Natural killer cell (primary cell): Measurements from ENCODE around the gene SLC5A10. TPM values are rescaled to one million over a fixed set of nuclear protein-coding genes. Genes with fewer than 3 reads are reported as not detected.

Experiments
- ATAC-seq, 3 donors: fragments of 150-1000 bp in 2 of 3; fragments of 200-7000 bp in 1 of 3; cut with Tn5 transposase; 1 replicate in 1 of 3; 2 replicates in 2 of 3; pipeline ENCODE4 v1.10.0; 2021; ENCODE audit warnings: mild to moderate bottlenecking in 2 of 3, moderate library complexity in 2 of 3
- DNase-seq, 2 donors: peaks; one replicate each; pipeline versions ENCODE4 v3.0.0 to v3.0.0-alpha.2; 2013 to 2021; ENCODE audit warnings: mixed read lengths in 1 of 2
- H3K27ac ChIP-seq: one replicate; pipeline ENCODE4 v1.5.1; 2013; ENCODE audit warnings: mild to moderate bottlenecking, low read length
- H3K27me3 ChIP-seq: one replicate; pipeline ENCODE4 v1.6.1; 2013; ENCODE audit warnings: low read length; ENCODE audit not compliant: control insufficient read depth, insufficient read depth
- H3K36me3 ChIP-seq: one replicate; pipeline ENCODE4 v1.6.1; 2013; ENCODE audit warnings: low read length; ENCODE audit not compliant: control insufficient read depth, insufficient read depth
- H3K4me1 ChIP-seq: one replicate; pipeline ENCODE4 v1.6.1; 2013; ENCODE audit warnings: low read length; ENCODE audit not compliant: control insufficient read depth, insufficient read depth
- H3K4me3 ChIP-seq: one replicate; pipeline ENCODE4 v1.5.1; 2013; ENCODE audit warnings: low read length
- H3K9me3 ChIP-seq: one replicate; pipeline ENCODE4 v1.6.1; 2013; ENCODE audit warnings: low read length; ENCODE audit not compliant: control insufficient read depth, insufficient read depth
- H3K27ac Mint-ChIP-seq, 2 donors: one replicate each; pipeline ENCODE4 v1.8.0; 2022; ENCODE audit warnings: mild to moderate bottlenecking in 2 of 2, mixed read lengths in 2 of 2, moderate library complexity in 1 of 2
- H3K27me3 Mint-ChIP-seq, 2 donors: one replicate each; pipeline ENCODE4 v1.8.0; 2022; ENCODE audit warnings: low read depth in 2 of 2, mixed read lengths in 2 of 2
- H3K36me3 Mint-ChIP-seq: one replicate; pipeline ENCODE4 v1.8.0; 2022; ENCODE audit warnings: mixed read lengths
- H3K4me1 Mint-ChIP-seq, 2 donors: one replicate each; pipeline ENCODE4 v1.8.0; 2022; ENCODE audit warnings: mixed read lengths in 2 of 2
- H3K4me3 Mint-ChIP-seq: one replicate; pipeline ENCODE4 v1.8.0; 2022; ENCODE audit warnings: mild to moderate bottlenecking, moderate library complexity, mixed read lengths
- H3K9me3 Mint-ChIP-seq, 2 donors: one replicate each; pipeline ENCODE4 v1.8.0; 2022; ENCODE audit warnings: mixed read lengths in 2 of 2
- WGBS: methylation state at CpG from one replicate; pipeline ENCODE4 v1.1.7; 2013; ENCODE audit warnings: missing lambda C conversion rate; ENCODE audit not compliant: insufficient coverage; 5-methylcytosine and 5-hydroxymethylcytosine counted together
- intact Hi-C: fragments of 100-400 bp; cut with micrococcal nuclease; formaldehyde crosslinking; loops from one replicate; pipeline ENCODE4 v1.14.2; 2022
- total RNA-seq, 4 donors: library from RNA; stranded (reverse); fragments of 120-200 nt in 1 of 4; gene quantifications; one replicate each; pipeline versions ENCODE4 v1.2.3 to v1.2.4, GENCODE V29; 2013 to 2022
- TF ChIP-seq, protein P1 (sequence below): fragments of 200-600 bp; IDR thresholded peaks from one replicate; pipeline ENCODE4 v1.8.0; 2022; ENCODE audit warnings: antibody characterized with exemption

SLC5A10 gene
- total RNA-seq, 3 donors from 2014 or later (not counting 1 experiment from before 2014, with no cell fraction given): 0.28 TPM; not detected in 2

DNA sequence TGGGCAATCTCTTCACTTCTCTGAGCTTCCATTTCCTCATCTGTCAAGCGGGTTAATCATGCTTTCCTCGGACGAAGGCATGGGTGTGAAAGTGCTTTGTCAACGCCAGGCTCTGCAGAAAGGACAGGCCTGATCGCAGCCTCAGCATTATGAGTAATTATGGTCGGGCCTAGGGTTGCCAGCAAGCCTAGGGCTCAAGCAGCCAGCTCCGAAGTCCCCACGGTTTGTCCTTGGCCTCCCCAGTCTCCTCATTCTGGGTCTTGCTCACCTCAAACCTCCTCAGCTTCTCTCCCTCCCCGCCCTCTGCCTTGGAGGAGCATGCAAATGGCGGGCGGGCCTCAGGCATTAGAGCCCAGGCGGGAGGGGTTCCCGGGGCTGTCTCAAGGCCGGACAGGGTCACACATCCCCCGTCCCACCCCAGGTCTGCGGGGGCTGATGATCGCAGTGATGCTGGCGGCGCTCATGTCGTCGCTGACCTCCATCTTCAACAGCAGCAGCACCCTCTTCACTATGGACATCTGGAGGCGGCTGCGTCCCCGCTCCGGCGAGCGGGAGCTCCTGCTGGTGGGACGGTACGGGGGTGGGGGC, 62.8 kb downstream of the SLC5A10 start:
- DNase-seq: no peak
- no peaks in the 10 kb centered on the region for H3K27me3 ChIP-seq
- intact Hi-C loops: no loop called here
- H3K36me3 ChIP-seq: no peaks in the 10 kb centered on the region
- Mint-ChIP-seq H3K4me3 (no peak overlapping the region), H3K9me3 (no peaks in the 10 kb centered on the region), H3K36me3 (no peaks in the 10 kb centered on the region), H3K4me1 (peaks cover 0 to 3% of the 10 kb centered on the region in 2 donors), H3K27ac (no peak overlapping the region), H3K27me3 (peaks cover 0 to 14% of the 10 kb centered on the region in 2 donors)
- H3K4me1 ChIP-seq: no peaks in the 10 kb centered on the region
- H3K9me3 ChIP-seq: no peaks in the 10 kb centered on the region
- no peak overlapping the region for H3K27ac ChIP-seq
- 94% methylated on average over 29 of the region's 29 CpGs for WGBS
- TF ChIP-seq, protein P1, sequence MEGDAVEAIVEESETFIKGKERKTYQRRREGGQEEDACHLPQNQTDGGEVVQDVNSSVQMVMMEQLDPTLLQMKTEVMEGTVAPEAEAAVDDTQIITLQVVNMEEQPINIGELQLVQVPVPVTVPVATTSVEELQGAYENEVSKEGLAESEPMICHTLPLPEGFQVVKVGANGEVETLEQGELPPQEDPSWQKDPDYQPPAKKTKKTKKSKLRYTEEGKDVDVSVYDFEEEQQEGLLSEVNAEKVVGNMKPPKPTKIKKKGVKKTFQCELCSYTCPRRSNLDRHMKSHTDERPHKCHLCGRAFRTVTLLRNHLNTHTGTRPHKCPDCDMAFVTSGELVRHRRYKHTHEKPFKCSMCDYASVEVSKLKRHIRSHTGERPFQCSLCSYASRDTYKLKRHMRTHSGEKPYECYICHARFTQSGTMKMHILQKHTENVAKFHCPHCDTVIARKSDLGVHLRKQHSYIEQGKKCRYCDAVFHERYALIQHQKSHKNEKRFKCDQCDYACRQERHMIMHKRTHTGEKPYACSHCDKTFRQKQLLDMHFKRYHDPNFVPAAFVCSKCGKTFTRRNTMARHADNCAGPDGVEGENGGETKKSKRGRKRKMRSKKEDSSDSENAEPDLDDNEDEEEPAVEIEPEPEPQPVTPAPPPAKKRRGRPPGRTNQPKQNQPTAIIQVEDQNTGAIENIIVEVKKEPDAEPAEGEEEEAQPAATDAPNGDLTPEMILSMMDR: no peak
- no peak for ATAC-seq
- H3K4me3 ChIP-seq: no peak overlapping the region

DNA sequence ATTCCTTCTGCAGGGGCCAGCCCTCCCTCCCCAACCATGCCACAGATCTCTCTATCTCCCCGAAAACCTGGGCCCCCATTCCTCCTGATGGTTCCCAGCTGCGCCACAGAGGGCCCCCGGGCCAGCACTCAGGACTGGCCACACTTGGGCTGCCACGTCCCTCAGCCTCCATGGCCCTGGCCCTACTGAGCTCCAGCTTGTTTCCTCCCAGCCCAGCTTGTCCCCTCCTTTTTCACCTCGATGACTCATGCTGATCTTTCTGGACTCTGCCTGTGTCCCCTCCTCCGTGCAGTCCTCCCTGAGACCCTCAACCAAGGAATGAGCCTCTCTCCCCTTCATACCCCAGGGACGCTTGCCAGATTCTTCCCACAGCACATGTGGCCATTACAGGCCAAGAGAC, 63.5 kb downstream of the SLC5A10 start:
- Mint-ChIP-seq H3K9me3 (no peaks in the 10 kb centered on the region), H3K4me3 (no peak overlapping the region), H3K27ac (no peak overlapping the region), H3K36me3 (no peaks in the 10 kb centered on the region), H3K4me1 (peaks cover 0 to 3% of the 10 kb centered on the region in 2 donors), H3K27me3 (peaks cover 0 to 12% of the 10 kb centered on the region in 2 donors)
- H3K27ac ChIP-seq: no peak overlapping the region
- H3K9me3 ChIP-seq: no peaks in the 10 kb centered on the region
- 86% methylated on average over 7 of the region's 7 CpGs for WGBS
- H3K36me3 ChIP-seq: no peaks in the 10 kb centered on the region
- TF ChIP-seq, protein P1: no peak
- ATAC-seq (no peak), DNase-seq (no peak)
- H3K4me1 ChIP-seq: no peaks in the 10 kb centered on the region
- no peak overlapping the region for H3K4me3 ChIP-seq
- no peaks in the 10 kb centered on the region for H3K27me3 ChIP-seq
- intact Hi-C loops: no loop called here

DNA sequence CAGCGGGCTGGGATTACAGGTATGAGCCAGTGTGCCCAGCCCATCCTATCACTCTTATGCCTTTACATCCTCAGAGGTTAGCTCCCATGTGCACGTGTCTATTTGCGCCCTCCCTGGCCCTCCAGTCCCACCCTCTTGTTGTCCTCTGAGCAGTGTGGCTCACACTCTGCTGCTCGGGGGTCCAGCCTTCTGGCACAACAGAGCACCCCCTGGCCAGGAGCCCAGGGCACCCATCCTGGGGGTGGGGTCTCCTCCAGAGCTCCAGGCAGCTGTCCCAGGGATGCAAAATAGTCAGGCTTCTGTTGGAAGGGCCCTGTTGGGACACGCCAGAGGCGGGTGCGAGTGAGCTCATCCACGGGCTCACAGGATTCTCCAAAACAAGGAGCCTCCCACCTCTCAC, 64.3 kb downstream of the SLC5A10 start:
- H3K27ac Mint-ChIP-seq: no peak overlapping the region

More for the DNA sequence above, 64.3 kb downstream of the SLC5A10 start:
- Histone ChIP-seq H3K27me3 (no peaks in the 10 kb centered on the region), H3K4me3 (no peak overlapping the region), H3K27ac (no peak overlapping the region), H3K36me3 (peaks cover under 1% of the 10 kb centered on the region), H3K4me1 (no peaks in the 10 kb centered on the region), H3K9me3 (no peaks in the 10 kb centered on the region)
- Mint-ChIP-seq H3K36me3 (no peaks in the 10 kb centered on the region), H3K27me3 (peaks cover 0 to 12% of the 10 kb centered on the region in 2 donors), H3K9me3 (no peaks in the 10 kb centered on the region), H3K4me1 (peaks cover 0 to 3% of the 10 kb centered on the region in 2 donors), H3K4me3 (no peak overlapping the region)
- TF ChIP-seq, protein P1: no peak
- WGBS: 94% methylated on average over 8 of the region's 8 CpGs
- intact Hi-C loops: no loop called here
- DNase-seq (no peak), ATAC-seq (no peak)
